MM.1S (cell line): ENCODE measurements around the gene PLXNA2.
A peak's percentile ranks its signal among the peaks of the same experiment; 100 is the strongest.

ENCODE experiments used
- DNase-seq: peaks from one replicate; pipeline ENCODE4 v3.0.0-alpha.2; 2015
- H2AFZ ChIP-seq: fragments of 300-600 bp; sonication (generic); 2 replicates; pipeline ENCODE4 v1.6.0; 2016; ENCODE audit warnings: antibody characterized with exemption, low read length
- H3F3A ChIP-seq: fragments of 300-600 bp; sonication (generic); 2 replicates; pipeline ENCODE4 v1.6.1; 2016; ENCODE audit warnings: mild to moderate bottlenecking, antibody characterized with exemption, low read length, moderate library complexity, mixed read lengths; ENCODE audit not compliant: insufficient read depth
- H3K27ac ChIP-seq: fragments of 300-600 bp; sonication (generic); 2 replicates; pipeline ENCODE4 v1.5.1; 2016; ENCODE audit warnings: mild to moderate bottlenecking, low read length
- H3K27me3 ChIP-seq: fragments of 300-600 bp; sonication (generic); replicated peaks from 2 replicates; pipeline ENCODE4 v1.6.0; 2016; ENCODE audit warnings: low read length; ENCODE audit not compliant: insufficient read depth
- H3K36me3 ChIP-seq: fragments of 300-600 bp; sonication (generic); replicated peaks from 2 replicates; pipeline ENCODE4 v1.6.1; 2016; ENCODE audit warnings: mild to moderate bottlenecking, low read length, mixed read lengths; ENCODE audit not compliant: insufficient read depth
- H3K4me1 ChIP-seq: fragments of 300-600 bp; sonication (generic); 2 replicates; pipeline ENCODE4 v1.6.1; 2016; ENCODE audit warnings: low read length, mixed read lengths
- H3K4me2 ChIP-seq: fragments of 300-600 bp; sonication (generic); 2 replicates; pipeline ENCODE4 v1.6.0; 2016; ENCODE audit warnings: low read depth, low read length
- H3K4me3 ChIP-seq: fragments of 300-600 bp; sonication (generic); 2 replicates; pipeline ENCODE4 v1.5.1; 2016; ENCODE audit warnings: low read length, mixed read lengths
- H3K79me2 ChIP-seq: fragments of 300-600 bp; sonication (generic); 2 replicates; pipeline ENCODE4 v1.6.1; 2016; ENCODE audit warnings: mixed run types, low read length, mixed read lengths
- H3K9ac ChIP-seq: fragments of 300-600 bp; sonication (generic); 2 replicates; pipeline ENCODE4 v1.6.1; 2016; ENCODE audit warnings: low read length, mixed read lengths
- H3K9me2 ChIP-seq: fragments of 300-600 bp; sonication (generic); replicated peaks from 2 replicates; pipeline ENCODE4 v1.6.1; 2016; ENCODE audit warnings: mild to moderate bottlenecking, low read length, mixed read lengths; ENCODE audit not compliant: insufficient read depth
- H3K9me3 ChIP-seq: fragments of 300-600 bp; sonication (generic); replicated peaks from 2 replicates; pipeline ENCODE4 v1.6.1; 2016; ENCODE audit warnings: mild to moderate bottlenecking, low read length, mixed read lengths; ENCODE audit not compliant: insufficient read depth
- H4K20me1 ChIP-seq: fragments of 300-600 bp; sonication (generic); 2 replicates; pipeline ENCODE4 v1.6.1; 2016; ENCODE audit warnings: mild to moderate bottlenecking, low read length, moderate library complexity, mixed read lengths; ENCODE audit not compliant: insufficient read depth
- CTCF ChIP-seq: fragments of 300-600 bp; sonication (generic); IDR thresholded peaks from 2 replicates; pipeline ENCODE4 v1.5.1; 2016; ENCODE audit warnings: antibody characterized with exemption, low read length, mixed read lengths
- EZH2 ChIP-seq: fragments of 300-600 bp; sonication (generic); optimal IDR thresholded peaks from 2 replicates; pipeline ENCODE3; 2017; ENCODE audit warnings: low read depth, mild to moderate bottlenecking, antibody characterized with exemption, low read length, mixed read lengths
- EZH2phosphoT487 ChIP-seq: fragments of 300-600 bp; sonication (generic); IDR thresholded peaks from 2 replicates; pipeline ENCODE4 v1.6.1; 2018; ENCODE audit warnings: antibody characterized with exemption, low read length

PLXNA2 gene

GRCh38 chr1:208179961-208180409 is 64.2 kb downstream of the PLXNA2 start:
- H2AFZ ChIP-seq = no peak overlapping the region
- no peaks in the 10 kb centered on the region for H4K20me1 ChIP-seq
- no peak overlapping the region for H3K9ac ChIP-seq
- no peaks in the 10 kb centered on the region for H3K36me3 ChIP-seq
- H3K4me1 ChIP-seq = peaks cover 10% of the 10 kb centered on the region
- no peak overlapping the region for H3K4me2 ChIP-seq
- no peaks in the 10 kb centered on the region for H3K9me3 ChIP-seq
- no peak for DNase-seq
- no peaks in the 10 kb centered on the region for H3K9me2 ChIP-seq
- no peaks in the 10 kb centered on the region for H3K79me2 ChIP-seq
- no peak for TF ChIP-seq EZH2phosphoT487
- no peak overlapping the region for H3K4me3 ChIP-seq
- H3F3A ChIP-seq = peaks cover 4% of the 10 kb centered on the region
- no peaks in the 10 kb centered on the region for H3K27me3 ChIP-seq
- no peak overlapping the region for H3K27ac ChIP-seq

- no peaks in the 10 kb centered on the region for H3K36me3 ChIP-seq
- TF ChIP-seq CTCF (no peak), EZH2phosphoT487 (no peak), EZH2 (no peak)
- H3F3A ChIP-seq = peaks cover 4% of the 10 kb centered on the region
- no peak overlapping the region for H3K4me2 ChIP-seq
- H4K20me1 ChIP-seq = no peaks in the 10 kb centered on the region
- H2AFZ ChIP-seq = no peak overlapping the region
- H3K27me3 ChIP-seq = no peaks in the 10 kb centered on the region
- no peak overlapping the region for H3K4me3 ChIP-seq
- no peaks in the 10 kb centered on the region for H3K9me3 ChIP-seq
- H3K9me2 ChIP-seq = no peaks in the 10 kb centered on the region
- no peak overlapping the region for H3K27ac ChIP-seq
- no peaks in the 10 kb centered on the region for H3K79me2 ChIP-seq
- DNase-seq = no peak
- H3K9ac ChIP-seq = no peak overlapping the region
- H3K4me1 ChIP-seq = peaks cover 10% of the 10 kb centered on the region
These were observed 64.8 kb downstream of the PLXNA2 start for GRCh38 chr1:208179263-208179816.

- H3K4me3 ChIP-seq = no peak overlapping the region
- no peak for DNase-seq
- H4K20me1 ChIP-seq = no peaks in the 10 kb centered on the region
- 0 out of 2 replicates have a peak overlapping the region, but pooled peaks have one; percentile 6 for H2AFZ ChIP-seq
- H3K27me3 ChIP-seq = no peaks in the 10 kb centered on the region
- H3F3A ChIP-seq = peaks cover 4% of the 10 kb centered on the region
- no peaks in the 10 kb centered on the region for H3K9me2 ChIP-seq
- H3K9ac ChIP-seq = no peak overlapping the region
- no peaks in the 10 kb centered on the region for H3K9me3 ChIP-seq
- TF ChIP-seq CTCF (no peak), EZH2phosphoT487 (no peak), EZH2 (no peak)
- peaks cover 10% of the 10 kb centered on the region for H3K4me1 ChIP-seq
- H3K27ac ChIP-seq = peak overlapping the region; percentile 50; the same call in 1 of the 2 replicates
- no peaks in the 10 kb centered on the region for H3K36me3 ChIP-seq
- H3K4me2 ChIP-seq = peak overlapping the region; percentile 6; the same call in 1 of the 2 replicates
- H3K79me2 ChIP-seq = no peaks in the 10 kb centered on the region
These were observed 66.1 kb downstream of the PLXNA2 start for GRCh38 chr1:208178091-208178529.

- Histone ChIP-seq H3K27me3 (no peaks in the 10 kb centered on the region), H4K20me1 (no peaks in the 10 kb centered on the region), H3K79me2 (no peaks in the 10 kb centered on the region), H3K4me1 (peaks cover 10% of the 10 kb centered on the region), H3K4me3 (no peak overlapping the region), H3K4me2 (peak overlapping the region; percentile 6; the same call in 1 of the 2 replicates), H3K27ac (peak overlapping the region; percentile 50; the same call in 1 of the 2 replicates), H3K36me3 (no peaks in the 10 kb centered on the region), H2AFZ (0 out of 2 replicates have a peak overlapping the region, but pooled peaks have one; percentile 6), H3F3A (peaks cover 4% of the 10 kb centered on the region), H3K9me3 (no peaks in the 10 kb centered on the region), H3K9ac (no peak overlapping the region), H3K9me2 (no peaks in the 10 kb centered on the region)
- peak; percentile 57 for DNase-seq
- TF ChIP-seq EZH2 = no peak
- no peak for TF ChIP-seq EZH2phosphoT487
- TF ChIP-seq CTCF = no peak
These were observed 66.5 kb downstream of the PLXNA2 start for GRCh38 chr1:208177656-208178055.
